ENCODE results near the gene PHACTR3. TPM values are rescaled to one million over a fixed set of nuclear protein-coding genes. Genes with fewer than 3 reads are reported as not detected.
"Not testable (repeated sequence)": the region's sequence is repeated elsewhere in the genome, so short reads cannot be mapped to it uniquely, and the experiment has no call there.

The PHACTR3 gene
- total RNA-seq = not detected

DNA sequence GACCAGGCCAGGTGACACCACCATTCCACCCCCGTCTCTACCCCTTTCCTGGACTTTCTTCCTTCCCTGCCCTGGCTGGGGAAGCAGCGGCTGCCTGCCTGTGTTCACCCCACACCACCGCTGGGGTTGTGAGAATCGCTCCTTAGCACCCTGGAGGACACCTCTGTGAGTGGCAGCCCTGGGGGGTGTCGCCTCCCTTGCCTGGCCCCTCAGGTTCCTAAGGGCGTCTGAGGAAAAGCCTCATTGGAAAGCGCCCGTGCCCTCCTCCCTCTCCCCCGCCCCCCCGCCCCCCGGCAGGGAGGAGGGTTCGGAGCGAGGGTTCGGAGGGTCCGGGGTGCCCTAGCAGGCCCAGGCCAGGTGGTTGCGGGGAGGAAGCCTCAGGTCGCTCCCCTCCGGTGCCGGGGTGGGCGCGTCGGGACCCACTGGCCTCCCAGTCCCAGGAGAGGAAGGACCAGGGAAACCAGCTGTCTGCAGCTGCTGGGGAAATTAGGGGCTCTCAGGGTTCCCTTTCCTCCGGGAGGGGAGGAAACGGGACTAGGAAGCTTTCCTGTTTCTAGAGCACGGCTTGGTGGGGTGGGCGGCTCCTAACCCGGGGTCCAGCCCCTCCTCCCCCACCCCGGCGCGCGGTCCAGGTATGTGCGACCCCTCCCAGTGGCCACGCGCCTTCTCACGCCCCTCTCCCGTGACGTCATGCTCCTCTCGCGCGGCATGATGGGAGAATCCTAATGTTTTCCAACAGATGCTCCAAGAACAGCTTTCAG, at the start of gene PHACTR3:
Gene PHACTR3 (plus strand): TSS at position 760 of the 761 bp plus-strand sequence. CDS start 475 bp downstream, outside the sequence.
- CTCF ChIA-PET = no interaction called here
- H3K4me1 Mint-ChIP-seq (ENCODE audit: low read depth) = no peaks in the 10 kb centered on the region

GRCh38 chr20:59557733-59558529, 46.4 kb upstream of the PHACTR3 start:
- H3K27ac Mint-ChIP-seq; H3K27me3 Mint-ChIP-seq; H3K36me3 Mint-ChIP-seq (ENCODE audit: low read depth); DNase-seq; H3K4me1 Mint-ChIP-seq (ENCODE audit: low read depth); intact Hi-C loops (cut with micrococcal nuclease); ATAC-seq; POLR2A ChIA-PET; H3K4me3 Mint-ChIP-seq; H3K9me3 Mint-ChIP-seq: not testable (repeated sequence)
- CTCF ChIA-PET = interaction anchor here (6.6 kb wide), 1 partner anchor 14 kb away, joined by 59 read pairs; no protein-coding TSS in a partner anchor

More for the DNA sequence above, at the start of gene PHACTR3:
- DNase-seq (no peak), ATAC-seq (no peak)
- no peak for TF ChIP-seq CTCF (IDR thresholded peaks at IDR 0.05)
- POLR2A ChIA-PET = no interaction called here
- no peaks in the 10 kb centered on the region for H3K9me3 Mint-ChIP-seq
- intact Hi-C loops (cut with micrococcal nuclease) = no loop called here
- H3K27ac Mint-ChIP-seq = no peak within 1 kb of the TSS
- H3K4me3 Mint-ChIP-seq = no peak within 1 kb of the TSS
- H3K36me3 Mint-ChIP-seq (ENCODE audit: low read depth) = no peaks in the 10 kb centered on the region
- peaks cover 47% of the 10 kb centered on the region for H3K27me3 Mint-ChIP-seq

DNA sequence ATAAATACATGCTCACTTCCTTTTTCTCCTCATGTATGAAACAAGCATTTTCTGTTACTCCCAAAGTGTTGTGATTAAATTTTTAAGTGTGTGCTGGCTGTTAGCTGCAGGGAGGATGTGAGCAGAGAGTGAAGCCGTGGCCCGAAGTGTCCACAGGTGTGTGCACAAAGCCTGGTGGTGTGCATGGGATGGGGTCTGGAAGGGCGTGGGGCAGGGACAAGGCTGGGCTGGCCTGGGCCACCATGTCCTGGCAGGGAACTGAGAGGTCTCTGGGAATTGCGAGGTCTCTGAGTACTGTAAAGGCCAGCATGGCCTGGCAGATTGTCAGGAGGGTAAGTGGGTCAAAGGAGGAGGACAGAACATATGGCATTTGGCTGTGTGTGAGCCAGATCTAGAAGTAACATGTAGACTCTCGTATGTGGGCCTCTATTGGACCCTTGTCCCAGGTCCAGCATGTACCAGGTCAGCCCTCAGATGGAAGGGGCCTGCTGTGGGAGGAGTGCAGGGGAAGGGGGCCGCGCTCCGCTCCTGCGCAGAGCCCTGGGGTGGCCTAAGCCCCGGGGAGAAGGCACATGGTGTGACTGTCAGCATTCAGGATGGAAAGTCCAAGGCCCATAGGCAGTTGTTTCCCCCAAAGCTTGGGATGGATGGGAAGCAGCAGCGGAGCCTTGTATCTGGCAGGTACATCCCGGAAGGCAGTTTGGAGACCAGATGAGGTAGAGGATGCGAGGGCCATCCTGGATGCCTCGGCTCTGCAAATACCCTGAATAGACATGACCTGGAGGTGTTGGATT, 45.1 kb upstream of the PHACTR3 start:
- DNase-seq (no peak), ATAC-seq (no peak)
- H3K9me3 Mint-ChIP-seq = no peaks in the 10 kb centered on the region
- peaks cover 2% of the 10 kb centered on the region for H3K27me3 Mint-ChIP-seq
- H3K36me3 Mint-ChIP-seq (ENCODE audit: low read depth) = no peaks in the 10 kb centered on the region
- no peaks in the 10 kb centered on the region for H3K4me1 Mint-ChIP-seq (ENCODE audit: low read depth)
- ChIA-PET CTCF (interaction anchor here (6.6 kb wide), 1 partner anchor 12 kb away, joined by 59 read pairs; no protein-coding TSS in a partner anchor), POLR2A (no interaction called here)
- intact Hi-C loops (cut with micrococcal nuclease) = no loop called here
- no peak overlapping the region for H3K4me3 Mint-ChIP-seq
- TF ChIP-seq CTCF (IDR thresholded peaks at IDR 0.05) = no peak
- no peak overlapping the region for H3K27ac Mint-ChIP-seq

DNA sequence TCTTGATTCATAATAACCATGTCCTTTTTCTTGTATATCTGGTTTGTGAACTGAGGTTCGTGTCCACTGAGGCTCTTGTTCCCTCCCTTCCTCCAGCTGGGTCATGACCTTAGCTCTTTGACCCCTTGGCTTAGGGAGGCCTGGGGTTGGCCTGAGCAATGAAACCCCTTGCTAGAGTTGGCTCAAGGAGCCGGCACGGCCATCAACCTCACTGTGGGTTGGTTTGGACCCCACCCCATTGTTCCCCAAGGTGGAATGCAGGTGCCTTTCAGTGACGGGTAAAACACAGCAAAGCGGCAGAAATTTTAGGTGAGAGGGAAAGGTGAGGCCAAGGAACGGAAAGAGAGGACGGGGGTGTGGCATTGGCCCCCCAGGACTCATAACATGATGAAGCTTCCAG, 44.5 kb upstream of the PHACTR3 start:
- H3K4me3 Mint-ChIP-seq = no peak overlapping the region
- ChIA-PET CTCF (interaction anchor here (1.1 to 6.6 kb wide), 4 partner anchors 12 to 35 kb away, joined by 3 to 59 read pairs (median 4); no protein-coding TSS in a partner anchor), POLR2A (no interaction called here)
- no peak for ATAC-seq
- H3K36me3 Mint-ChIP-seq (ENCODE audit: low read depth) = no peaks in the 10 kb centered on the region
- TF ChIP-seq CTCF (IDR thresholded peaks at IDR 0.05) = no peak
- no peak overlapping the region for H3K27ac Mint-ChIP-seq
- no peak for DNase-seq
- intact Hi-C loops (cut with micrococcal nuclease) = no loop called here
- no peaks in the 10 kb centered on the region for H3K4me1 Mint-ChIP-seq (ENCODE audit: low read depth)
- no peaks in the 10 kb centered on the region for H3K9me3 Mint-ChIP-seq
- peaks cover 2% of the 10 kb centered on the region for H3K27me3 Mint-ChIP-seq

DNA sequence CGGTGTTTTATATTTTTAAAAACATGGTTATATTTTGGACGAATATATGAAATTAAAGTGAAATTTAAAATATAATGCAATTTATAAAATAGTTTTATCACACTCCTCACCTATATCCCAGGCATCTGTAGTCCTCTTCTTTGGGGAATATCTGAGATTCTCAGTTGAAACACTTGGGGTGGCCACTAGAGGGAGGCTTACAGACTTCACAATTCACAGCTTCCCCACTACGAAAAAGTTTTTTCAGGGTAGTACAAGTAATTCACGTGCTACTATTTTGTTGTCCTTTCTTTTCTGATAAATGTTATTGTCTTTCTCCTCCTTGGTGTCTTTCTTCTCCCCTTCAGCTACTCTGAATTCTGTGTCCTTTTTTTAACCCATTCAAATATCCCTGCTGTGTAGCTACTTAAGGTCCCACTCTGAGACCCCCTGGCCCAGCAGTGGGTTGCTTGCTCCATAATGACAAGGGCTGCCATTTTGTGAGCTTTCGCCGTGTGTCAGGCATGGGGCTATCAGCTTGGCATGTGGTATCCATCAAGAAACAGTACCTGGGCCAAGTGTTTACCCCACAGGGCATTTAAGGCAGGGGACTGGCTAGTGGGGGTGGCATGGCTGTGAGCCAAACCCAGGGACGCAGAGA, 43.6 kb upstream of the PHACTR3 start:
- intact Hi-C loops (cut with micrococcal nuclease) = no loop called here
- H3K9me3 Mint-ChIP-seq = no peaks in the 10 kb centered on the region
- CTCF ChIA-PET = interaction anchor here (0.7 to 6.6 kb wide), 10 partner anchors 11 to 65 kb away, joined by 3 to 59 read pairs (median 4); no protein-coding TSS in a partner anchor

More for the DNA sequence above, 43.6 kb upstream of the PHACTR3 start:
- H3K27me3 Mint-ChIP-seq = peaks cover 2% of the 10 kb centered on the region
- H3K4me3 Mint-ChIP-seq = no peak overlapping the region
- no peak for ATAC-seq
- no peak for DNase-seq
- POLR2A ChIA-PET = interaction anchor here (1.2 kb wide), 1 partner anchor 10 kb away, joined by 4 read pairs; no protein-coding TSS in a partner anchor
- peak; percentile 67 for TF ChIP-seq CTCF (IDR thresholded peaks at IDR 0.05)
- H3K4me1 Mint-ChIP-seq (ENCODE audit: low read depth) = no peaks in the 10 kb centered on the region
- no peak overlapping the region for H3K27ac Mint-ChIP-seq
- no peaks in the 10 kb centered on the region for H3K36me3 Mint-ChIP-seq (ENCODE audit: low read depth)

All from activated CD8-positive, alpha-beta T cell treated with anti-CD3 and anti-CD28 coated beads for 36 hours (primary cell).